ENCODE results near the gene CDT1.

GRCh38 chr16:88847654-88848053, 44.1 kb downstream of the CDT1 start:
- TF ChIP-seq POLR2AphosphoS5 (IDR thresholded peaks at IDR 0.05; ENCODE audit: low read depth, low read length): no peak
- TF ChIP-seq, protein P1, sequence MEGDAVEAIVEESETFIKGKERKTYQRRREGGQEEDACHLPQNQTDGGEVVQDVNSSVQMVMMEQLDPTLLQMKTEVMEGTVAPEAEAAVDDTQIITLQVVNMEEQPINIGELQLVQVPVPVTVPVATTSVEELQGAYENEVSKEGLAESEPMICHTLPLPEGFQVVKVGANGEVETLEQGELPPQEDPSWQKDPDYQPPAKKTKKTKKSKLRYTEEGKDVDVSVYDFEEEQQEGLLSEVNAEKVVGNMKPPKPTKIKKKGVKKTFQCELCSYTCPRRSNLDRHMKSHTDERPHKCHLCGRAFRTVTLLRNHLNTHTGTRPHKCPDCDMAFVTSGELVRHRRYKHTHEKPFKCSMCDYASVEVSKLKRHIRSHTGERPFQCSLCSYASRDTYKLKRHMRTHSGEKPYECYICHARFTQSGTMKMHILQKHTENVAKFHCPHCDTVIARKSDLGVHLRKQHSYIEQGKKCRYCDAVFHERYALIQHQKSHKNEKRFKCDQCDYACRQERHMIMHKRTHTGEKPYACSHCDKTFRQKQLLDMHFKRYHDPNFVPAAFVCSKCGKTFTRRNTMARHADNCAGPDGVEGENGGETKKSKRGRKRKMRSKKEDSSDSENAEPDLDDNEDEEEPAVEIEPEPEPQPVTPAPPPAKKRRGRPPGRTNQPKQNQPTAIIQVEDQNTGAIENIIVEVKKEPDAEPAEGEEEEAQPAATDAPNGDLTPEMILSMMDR (IDR thresholded peaks at IDR 0.05): no peak
- TF ChIP-seq REST (IDR thresholded peaks at IDR 0.05; ENCODE audit: insufficient read depth in 1 of 2, low read depth in 2 of 2, low read length in 1 of 2): no peak
- no peak for TF ChIP-seq SIN3A (IDR thresholded peaks at IDR 0.05; ENCODE audit: borderline replicate concordance, insufficient read depth, low read depth, low read length)
